AG09319 (cell line): ENCODE results near the gene CUBN.

Experiments
- DNase-seq: peaks from one replicate; pipeline ENCODE4 v3.0.0-alpha.2; 2010; ENCODE audit warnings: low read depth; ENCODE audit errors: extremely low read depth
- TF ChIP-seq, protein P1 (sequence below): IDR thresholded peaks from 2 replicates; pipeline ENCODE4 v1.5.1; 2011; ENCODE audit warnings: low read depth, mild to moderate bottlenecking, inconsistent platforms, low read length, moderate library complexity

CUBN gene

DNA sequence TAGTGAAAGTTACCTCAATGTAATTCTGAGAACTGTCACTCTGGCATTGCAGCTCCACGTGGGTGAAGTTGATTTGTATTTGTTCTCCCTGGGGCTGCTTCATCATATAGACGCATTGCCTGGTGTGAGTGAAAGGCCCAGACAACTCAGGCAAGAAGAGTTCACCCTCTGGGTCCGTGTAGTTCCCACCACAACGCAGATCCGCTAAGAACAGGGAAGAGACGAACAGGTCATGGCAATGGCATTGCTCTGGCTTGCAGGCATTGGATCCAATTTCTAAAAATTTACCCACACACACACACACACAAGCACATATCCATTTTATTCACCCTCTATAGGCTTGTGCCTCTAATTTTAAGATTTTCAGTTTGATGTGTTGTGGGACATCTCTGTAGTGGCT, 45.4 kb downstream of the CUBN start:
- TF ChIP-seq, protein P1, sequence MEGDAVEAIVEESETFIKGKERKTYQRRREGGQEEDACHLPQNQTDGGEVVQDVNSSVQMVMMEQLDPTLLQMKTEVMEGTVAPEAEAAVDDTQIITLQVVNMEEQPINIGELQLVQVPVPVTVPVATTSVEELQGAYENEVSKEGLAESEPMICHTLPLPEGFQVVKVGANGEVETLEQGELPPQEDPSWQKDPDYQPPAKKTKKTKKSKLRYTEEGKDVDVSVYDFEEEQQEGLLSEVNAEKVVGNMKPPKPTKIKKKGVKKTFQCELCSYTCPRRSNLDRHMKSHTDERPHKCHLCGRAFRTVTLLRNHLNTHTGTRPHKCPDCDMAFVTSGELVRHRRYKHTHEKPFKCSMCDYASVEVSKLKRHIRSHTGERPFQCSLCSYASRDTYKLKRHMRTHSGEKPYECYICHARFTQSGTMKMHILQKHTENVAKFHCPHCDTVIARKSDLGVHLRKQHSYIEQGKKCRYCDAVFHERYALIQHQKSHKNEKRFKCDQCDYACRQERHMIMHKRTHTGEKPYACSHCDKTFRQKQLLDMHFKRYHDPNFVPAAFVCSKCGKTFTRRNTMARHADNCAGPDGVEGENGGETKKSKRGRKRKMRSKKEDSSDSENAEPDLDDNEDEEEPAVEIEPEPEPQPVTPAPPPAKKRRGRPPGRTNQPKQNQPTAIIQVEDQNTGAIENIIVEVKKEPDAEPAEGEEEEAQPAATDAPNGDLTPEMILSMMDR = no peak
- DNase-seq = no peak

DNA sequence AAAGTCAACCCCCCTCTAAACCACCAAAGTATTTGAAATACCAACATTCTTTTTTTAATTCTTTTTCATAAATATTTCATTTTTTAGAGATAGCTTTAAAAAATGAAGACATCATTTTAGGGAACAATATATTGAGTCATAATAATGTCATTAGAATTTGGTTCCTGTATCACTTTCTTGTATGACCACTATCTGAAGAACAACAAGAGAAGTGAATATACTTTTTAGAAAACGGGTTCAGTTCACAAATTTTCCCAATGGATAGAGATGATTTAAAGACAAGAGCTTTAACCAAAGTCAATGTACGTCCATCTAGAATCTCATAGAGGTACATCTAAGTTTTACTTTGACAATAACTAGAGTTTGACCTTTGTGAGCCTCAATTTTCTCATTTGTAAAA, 48.2 kb downstream of the CUBN start:
- no peak for DNase-seq
- TF ChIP-seq, protein P1 = no peak

DNA sequence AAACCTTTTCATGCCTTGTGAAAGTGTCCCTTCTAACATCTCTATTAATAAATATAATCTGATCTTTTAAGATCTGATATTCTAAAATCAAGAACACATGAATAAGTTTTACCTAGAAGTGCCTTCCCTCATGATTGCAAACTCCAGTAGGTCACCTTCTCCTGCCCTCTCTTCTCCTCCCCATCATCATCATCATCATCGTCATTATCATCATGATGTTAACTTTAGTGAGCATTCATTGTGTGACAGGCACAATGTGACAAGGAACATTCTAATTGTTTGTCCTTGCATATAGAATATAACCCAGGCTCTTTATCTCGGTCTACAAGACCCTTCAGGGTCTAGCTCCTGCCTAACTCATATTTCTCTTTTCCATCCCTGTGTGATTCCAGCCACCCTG, 51.7 kb downstream of the CUBN start:
- TF ChIP-seq, protein P1 = no peak

DNA sequence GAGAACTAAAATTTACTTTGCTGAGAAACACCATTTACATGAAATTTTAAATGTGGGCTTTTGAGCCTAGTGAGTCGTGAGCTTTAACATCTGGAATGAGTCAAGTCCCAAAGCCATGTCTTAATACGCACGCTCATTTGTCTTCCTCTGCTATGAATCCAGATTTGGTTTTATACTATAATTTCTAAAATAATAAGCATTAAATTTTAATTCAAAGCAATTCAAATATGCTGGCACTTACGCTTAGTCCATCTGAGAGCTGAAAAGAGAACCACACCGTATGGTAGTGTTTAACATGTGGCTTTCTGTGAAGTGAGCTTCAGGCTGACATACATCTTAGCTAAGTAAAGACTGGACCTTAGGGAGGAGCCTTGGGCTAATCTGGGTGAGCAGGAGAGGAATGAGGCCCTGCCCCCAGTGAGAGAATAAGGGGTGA, 52.2 kb downstream of the CUBN start:
- TF ChIP-seq, protein P1 = no peak
- DNase-seq = peak; percentile 49

More for the DNA sequence above, 51.7 kb downstream of the CUBN start:
- DNase-seq = no peak

DNA sequence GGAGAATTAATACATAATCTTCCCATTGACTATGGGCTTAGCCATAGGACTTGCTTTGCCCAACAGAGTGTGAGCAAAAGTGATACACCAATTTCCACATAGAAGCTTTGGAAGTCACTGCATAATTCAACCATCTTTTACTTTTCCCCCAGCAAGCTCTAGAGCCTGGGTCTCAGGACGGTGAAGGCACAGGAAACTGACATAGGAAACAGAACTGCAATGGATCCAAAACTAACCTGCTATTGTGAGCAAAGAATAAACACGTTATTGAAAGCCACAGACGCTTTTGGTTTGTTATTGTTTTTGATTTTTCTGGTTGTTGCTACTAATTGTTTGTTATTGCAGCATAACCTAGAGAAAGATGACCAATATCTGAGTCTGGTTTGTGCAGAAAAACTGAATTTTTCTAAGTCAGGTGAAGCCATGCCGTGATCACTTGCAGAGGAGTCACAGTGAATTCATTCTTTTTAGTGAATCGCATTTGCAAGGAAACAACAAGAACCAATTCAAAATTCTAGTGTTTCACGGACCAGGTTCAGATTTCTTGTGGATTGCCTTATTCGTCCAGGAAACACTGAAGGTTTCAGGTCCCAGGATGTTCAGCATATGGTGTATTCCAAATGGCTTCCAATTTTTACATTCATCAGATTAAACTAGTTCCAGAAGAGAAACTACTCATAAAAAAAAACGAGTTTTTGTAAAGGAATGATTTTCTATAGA, 52.8 kb downstream of the CUBN start:
- TF ChIP-seq, protein P1 = no peak
- DNase-seq = no peak

DNA sequence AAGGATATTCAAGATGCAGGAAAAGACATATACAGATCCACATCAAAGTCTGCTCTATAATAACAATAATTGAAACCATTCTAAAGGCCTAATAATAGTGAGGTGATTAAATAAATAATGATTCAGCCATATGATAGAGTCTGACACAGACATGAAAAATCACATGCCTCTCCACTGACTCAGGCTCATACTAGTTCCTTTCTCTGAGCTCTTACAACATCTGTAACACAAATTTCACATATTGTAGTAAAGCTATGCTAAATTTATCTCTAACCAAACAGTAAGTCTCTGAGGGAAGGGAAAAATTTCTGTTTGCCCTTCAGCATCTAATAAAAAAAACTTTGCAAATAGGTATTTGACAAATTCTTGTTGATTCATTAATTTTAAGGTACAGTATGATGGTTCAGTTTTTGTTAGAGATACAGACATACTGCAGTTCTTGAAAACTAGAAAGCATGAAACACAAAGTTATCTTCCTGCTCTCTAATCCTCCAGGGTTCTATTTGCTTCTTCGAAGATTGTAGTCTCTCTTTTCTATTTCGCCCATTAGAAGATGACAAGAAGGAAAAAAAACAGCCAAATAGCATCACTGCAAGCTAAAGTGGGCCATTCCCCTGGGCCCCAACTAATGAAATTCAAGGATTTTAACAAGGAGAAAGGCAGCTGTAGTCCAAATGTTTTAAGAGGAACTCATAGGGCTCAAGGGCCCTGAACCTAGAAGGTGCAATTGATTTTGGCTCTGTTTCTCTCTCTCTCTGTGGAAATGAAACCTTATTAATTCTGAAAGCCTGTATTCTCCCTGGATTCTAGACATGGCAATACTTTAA, 53.9 kb downstream of the CUBN start:
- TF ChIP-seq, protein P1 = no peak
- DNase-seq = peak; percentile 87

DNA sequence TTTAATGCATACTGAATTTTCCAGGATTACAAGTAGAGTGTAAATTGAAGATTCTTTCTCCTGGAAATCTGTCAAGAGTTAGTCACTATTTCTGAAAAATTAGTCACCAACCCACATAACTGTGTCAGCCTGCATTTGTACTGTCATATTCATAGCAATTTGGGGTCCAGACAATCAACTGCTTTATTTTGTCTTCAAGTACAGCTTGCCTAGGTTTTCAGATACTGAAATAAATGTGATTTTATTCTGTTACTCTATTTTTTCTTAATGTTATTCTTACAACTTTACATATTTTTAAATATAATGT, 55.1 kb downstream of the CUBN start:
- TF ChIP-seq, protein P1 = no peak
- no peak for DNase-seq
